ENCODE measurements around the gene PRKN.
"Not testable (repeated sequence)": the region's sequence is repeated elsewhere in the genome, so short reads cannot be mapped to it uniquely, and the experiment has no call there.

PRKN gene

GRCh38 chr6:161926324-161926723, 801.2 kb downstream of the PRKN start:
- DNase-seq: no peak

GRCh38 chr6:161924516-161925116, 803.0 kb downstream of the PRKN start:
- no peak for DNase-seq

- DNase-seq: no peak
Measured at GRCh38 chr6:161922631-161923119, 804.9 kb downstream of the PRKN start.

- no peak for DNase-seq
Measured at GRCh38 chr6:161921602-161922395, 805.8 kb downstream of the PRKN start.

- no peak for DNase-seq
Measured at GRCh38 chr6:161919691-161920090, 807.9 kb downstream of the PRKN start.

- no peak for DNase-seq
Measured at GRCh38 chr6:161918628-161919205, 808.8 kb downstream of the PRKN start.

- no peak for DNase-seq
Measured at GRCh38 chr6:161918109-161918531, 809.4 kb downstream of the PRKN start.

GRCh38 chr6:161917645-161918044, 809.9 kb downstream of the PRKN start:
- no peak for DNase-seq

- no peak for DNase-seq
Measured at GRCh38 chr6:161915456-161915964, 812.1 kb downstream of the PRKN start.

GRCh38 chr6:161908872-161909271, 818.7 kb downstream of the PRKN start:
- DNase-seq: no peak

GRCh38 chr6:161906571-161906970, 821.0 kb downstream of the PRKN start:
- DNase-seq: no peak

GRCh38 chr6:161903584-161904212, 823.9 kb downstream of the PRKN start:
- DNase-seq: no peak

GRCh38 chr6:161901740-161902426, 825.7 kb downstream of the PRKN start:
- DNase-seq: no peak

- no peak for DNase-seq
Measured at GRCh38 chr6:161894436-161894835, 833.1 kb downstream of the PRKN start.

GRCh38 chr6:161891542-161891941, 836.0 kb downstream of the PRKN start:
- no peak for DNase-seq

- DNase-seq: no peak
Measured at GRCh38 chr6:161890832-161891297, 836.7 kb downstream of the PRKN start.

GRCh38 chr6:161890133-161890831, 837.3 kb downstream of the PRKN start:
- DNase-seq: no peak

GRCh38 chr6:161889324-161889723, 838.2 kb downstream of the PRKN start:
- DNase-seq: no peak

GRCh38 chr6:161886545-161886944, 841.0 kb downstream of the PRKN start:
- not testable (repeated sequence) for DNase-seq

- DNase-seq: no peak
Measured at GRCh38 chr6:161884782-161885181, 842.8 kb downstream of the PRKN start.

- DNase-seq: no peak
Measured at GRCh38 chr6:161882196-161882765, 845.3 kb downstream of the PRKN start.

Data from GOT3 (cell line).